Naive thymus-derived CD4-positive, alpha-beta T cell (primary cell): ENCODE data around the gene CSNK2A2. TPM values are rescaled to one million over a fixed set of nuclear protein-coding genes. Genes with fewer than 3 reads are reported as not detected.

Experiments used
- polyA plus RNA-seq, 2 donors: library from polyadenylated mRNA; unstranded; fragments of 300-500 nt; fragmentation: Illumina TruSeq; gene quantifications; one replicate each; pipeline ENCODE4 v1.2.3, GENCODE V29; 2021
- total RNA-seq, 6 experiments: library from RNA in 5 of 6; stranded (reverse) in 5 of 6; gene quantifications; 1 replicate in 5 of 6; 2 replicates in 1 of 6; pipeline ENCODE4 v1.2.3 and lab custom pipeline; 2021 to 2026

Gene CSNK2A2
- total and polyA plus RNA-seq, 7 experiments from 2014 or later, result 11.0 to 70.0 (median 52.6) TPM

Other genes starting within 250 kb of the CSNK2A2 start
- not detected for gene CNGB1, start 227.0 kb downstream of the CSNK2A2 start, total RNA-seq
- not detected for gene CNGB1, start 227.0 kb downstream of the CSNK2A2 start, polyA plus RNA-seq
- 10 to 100 TPM; 11.2 to 20.8 (median 17.3) TPM for gene ZNF319, start 197.4 kb downstream of the CSNK2A2 start, total RNA-seq
- 10 to 100 TPM in 1 of 2 donors, 1 to 10 TPM in 1; 4.4 to 11.8 TPM for gene ZNF319, start 197.4 kb downstream of the CSNK2A2 start, polyA plus RNA-seq
- 10 to 100 TPM; 28.7 to 50.8 (median 28.9) TPM for gene USB1, start 196.7 kb downstream of the CSNK2A2 start, total RNA-seq
- 10 to 100 TPM; 26.8 to 37.6 TPM for gene USB1, start 196.7 kb downstream of the CSNK2A2 start, polyA plus RNA-seq
- under 1 TPM; 0.20 to 0.85 (median 0.69) TPM for gene MMP15, start 172.4 kb downstream of the CSNK2A2 start, total RNA-seq
- gene MMP15, start 172.4 kb downstream of the CSNK2A2 start, polyA plus RNA-seq, result under 1 TPM in 1 of 2 donors, not detected in 1; 0.06 TPM
- gene CFAP20, start 68.7 kb downstream of the CSNK2A2 start, total RNA-seq, result 100 to 1,000 TPM in 2 of 5 experiments, 10 to 100 TPM in 3; 28.2 to 165 (median 40.7) TPM
- gene CFAP20, start 68.7 kb downstream of the CSNK2A2 start, polyA plus RNA-seq, result 10 to 100 TPM; 30.3 to 39.1 TPM
- gene PRSS54, start 96.9 kb upstream of the CSNK2A2 start, total RNA-seq, result not detected
- not detected for gene PRSS54, start 96.9 kb upstream of the CSNK2A2 start, polyA plus RNA-seq
- 10 to 100 TPM in 1 of 5 experiments, 1 to 10 TPM in 3, under 1 TPM in 1; 0.66 to 13.3 (median 1.4) TPM for gene GINS3, start 194.4 kb upstream of the CSNK2A2 start, total RNA-seq
- gene GINS3, start 194.4 kb upstream of the CSNK2A2 start, polyA plus RNA-seq, result 1 to 10 TPM; 1.7 to 3.6 TPM